ENCODE measurements around the gene COL5A1. TPM values are rescaled to one million over a fixed set of nuclear protein-coding genes. Genes with fewer than 3 reads are reported as not detected.

Gene COL5A1
- total RNA-seq, 4 donors from 2014 or later: 14.0 to 23.9 (median 19.2) TPM

DNA sequence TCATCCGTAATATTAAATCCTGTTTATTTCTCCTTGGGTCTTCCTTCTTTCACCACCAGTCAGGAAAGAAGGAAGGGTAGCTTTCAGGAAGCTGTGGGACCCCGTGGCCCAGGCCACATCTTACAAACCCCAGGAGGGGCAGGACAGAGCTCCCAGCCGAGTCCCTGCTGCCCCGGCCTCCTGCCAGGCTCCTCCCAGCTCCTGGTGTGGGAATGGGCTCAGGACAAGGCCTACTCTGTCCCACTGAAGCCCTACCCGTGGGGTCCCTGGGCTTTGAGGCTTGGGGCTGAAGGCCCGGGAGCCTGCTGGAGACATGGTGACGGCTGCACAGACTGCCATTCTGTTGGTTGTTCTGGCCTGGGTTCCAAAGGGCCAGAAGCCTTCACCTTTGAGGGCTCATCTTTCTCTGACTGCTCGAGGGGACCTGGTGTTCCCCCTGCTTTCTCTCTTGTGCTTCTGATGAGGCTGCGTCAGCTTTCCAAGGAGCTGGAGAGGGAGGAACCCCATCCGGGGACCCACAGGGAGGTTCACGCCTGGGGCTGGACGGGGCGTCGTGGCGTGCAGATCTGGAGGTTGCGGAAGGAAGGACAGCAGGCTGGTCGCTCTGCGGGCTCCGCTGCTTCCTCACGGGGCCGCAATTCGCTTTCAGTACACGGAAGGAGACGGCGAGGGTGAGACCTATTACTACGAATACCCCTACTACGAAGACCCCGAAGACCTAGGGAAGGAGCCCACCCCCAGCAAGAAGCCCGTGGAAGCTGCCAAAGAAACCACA is 86.6 kb downstream of the COL5A1 start:
- TF ChIP-seq, protein P1, sequence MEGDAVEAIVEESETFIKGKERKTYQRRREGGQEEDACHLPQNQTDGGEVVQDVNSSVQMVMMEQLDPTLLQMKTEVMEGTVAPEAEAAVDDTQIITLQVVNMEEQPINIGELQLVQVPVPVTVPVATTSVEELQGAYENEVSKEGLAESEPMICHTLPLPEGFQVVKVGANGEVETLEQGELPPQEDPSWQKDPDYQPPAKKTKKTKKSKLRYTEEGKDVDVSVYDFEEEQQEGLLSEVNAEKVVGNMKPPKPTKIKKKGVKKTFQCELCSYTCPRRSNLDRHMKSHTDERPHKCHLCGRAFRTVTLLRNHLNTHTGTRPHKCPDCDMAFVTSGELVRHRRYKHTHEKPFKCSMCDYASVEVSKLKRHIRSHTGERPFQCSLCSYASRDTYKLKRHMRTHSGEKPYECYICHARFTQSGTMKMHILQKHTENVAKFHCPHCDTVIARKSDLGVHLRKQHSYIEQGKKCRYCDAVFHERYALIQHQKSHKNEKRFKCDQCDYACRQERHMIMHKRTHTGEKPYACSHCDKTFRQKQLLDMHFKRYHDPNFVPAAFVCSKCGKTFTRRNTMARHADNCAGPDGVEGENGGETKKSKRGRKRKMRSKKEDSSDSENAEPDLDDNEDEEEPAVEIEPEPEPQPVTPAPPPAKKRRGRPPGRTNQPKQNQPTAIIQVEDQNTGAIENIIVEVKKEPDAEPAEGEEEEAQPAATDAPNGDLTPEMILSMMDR (IDR thresholded peaks at IDR 0.05; ENCODE audit: low read depth): no peak

DNA sequence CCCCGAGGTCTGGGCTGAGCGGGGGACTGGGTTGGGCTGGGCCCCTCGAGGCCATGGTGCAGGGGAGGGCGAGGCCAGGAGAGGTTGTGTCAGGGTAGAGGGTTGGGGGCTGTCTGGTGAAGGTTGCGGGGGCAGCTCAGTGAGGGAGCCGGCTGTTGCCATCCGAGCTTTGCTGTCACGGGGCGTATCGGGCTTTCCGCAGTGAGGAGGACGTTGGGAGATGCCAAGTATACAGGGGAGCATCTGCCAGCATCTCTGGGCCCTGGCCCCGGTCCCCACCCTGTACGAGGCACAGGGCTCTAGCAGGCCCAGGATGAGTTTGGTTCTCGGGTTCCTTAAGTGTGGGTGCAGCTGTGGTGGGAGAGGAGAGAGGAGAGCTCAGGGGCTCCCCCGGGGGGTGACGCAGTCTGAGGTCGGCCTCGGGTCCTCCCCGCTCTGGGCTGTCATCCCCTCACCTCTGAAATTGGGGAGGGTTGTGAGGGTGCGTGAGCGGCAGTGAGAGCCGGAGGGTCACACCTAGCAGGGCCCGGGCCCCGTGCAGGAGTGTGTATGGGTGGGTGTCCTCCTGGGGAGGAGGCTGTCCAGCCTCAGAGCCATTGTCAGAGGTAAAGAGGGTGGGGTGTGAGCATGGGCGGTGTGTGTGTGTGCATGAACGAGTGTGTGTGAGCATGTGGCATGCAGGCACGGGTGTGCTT is 87.3 kb downstream of the COL5A1 start:
- TF ChIP-seq, protein P1 (IDR thresholded peaks at IDR 0.05; ENCODE audit: low read depth): no peak

DNA sequence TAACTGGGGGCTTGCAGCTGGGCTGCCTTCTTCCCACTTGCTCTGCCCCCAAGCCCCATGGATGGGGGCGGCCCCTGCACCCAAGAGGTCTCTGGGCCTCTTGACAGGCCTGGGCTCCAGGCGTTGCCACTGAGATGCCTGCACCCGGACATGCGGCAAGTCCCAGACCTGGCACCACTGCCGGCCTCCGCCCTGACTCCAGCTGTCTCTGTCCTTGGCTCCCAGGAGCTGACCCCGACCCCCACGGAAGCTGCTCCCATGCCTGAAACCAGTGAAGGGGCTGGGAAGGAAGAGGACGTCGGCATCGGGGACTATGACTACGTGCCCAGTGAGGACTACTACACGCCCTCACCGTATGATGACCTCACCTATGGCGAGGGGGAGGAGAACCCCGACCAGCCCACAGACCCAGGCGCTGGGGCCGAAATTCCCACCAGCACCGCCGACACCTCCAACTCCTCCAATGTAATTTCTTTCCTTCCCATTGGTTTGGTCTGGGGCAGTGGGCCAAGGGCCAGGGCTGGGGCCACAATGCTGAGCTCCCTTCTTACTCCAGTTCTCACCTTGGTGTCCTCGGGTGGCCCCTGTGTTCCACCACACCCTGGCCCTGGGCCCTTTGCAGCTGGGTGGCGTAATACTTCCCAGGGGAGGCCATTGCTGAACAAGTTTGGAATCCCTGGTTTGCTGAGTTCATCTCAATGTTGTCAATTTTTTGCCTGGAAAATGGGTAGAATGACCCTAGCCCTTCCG is 88.6 kb downstream of the COL5A1 start:
- TF ChIP-seq, protein P1 (IDR thresholded peaks at IDR 0.05; ENCODE audit: low read depth): no peak

DNA sequence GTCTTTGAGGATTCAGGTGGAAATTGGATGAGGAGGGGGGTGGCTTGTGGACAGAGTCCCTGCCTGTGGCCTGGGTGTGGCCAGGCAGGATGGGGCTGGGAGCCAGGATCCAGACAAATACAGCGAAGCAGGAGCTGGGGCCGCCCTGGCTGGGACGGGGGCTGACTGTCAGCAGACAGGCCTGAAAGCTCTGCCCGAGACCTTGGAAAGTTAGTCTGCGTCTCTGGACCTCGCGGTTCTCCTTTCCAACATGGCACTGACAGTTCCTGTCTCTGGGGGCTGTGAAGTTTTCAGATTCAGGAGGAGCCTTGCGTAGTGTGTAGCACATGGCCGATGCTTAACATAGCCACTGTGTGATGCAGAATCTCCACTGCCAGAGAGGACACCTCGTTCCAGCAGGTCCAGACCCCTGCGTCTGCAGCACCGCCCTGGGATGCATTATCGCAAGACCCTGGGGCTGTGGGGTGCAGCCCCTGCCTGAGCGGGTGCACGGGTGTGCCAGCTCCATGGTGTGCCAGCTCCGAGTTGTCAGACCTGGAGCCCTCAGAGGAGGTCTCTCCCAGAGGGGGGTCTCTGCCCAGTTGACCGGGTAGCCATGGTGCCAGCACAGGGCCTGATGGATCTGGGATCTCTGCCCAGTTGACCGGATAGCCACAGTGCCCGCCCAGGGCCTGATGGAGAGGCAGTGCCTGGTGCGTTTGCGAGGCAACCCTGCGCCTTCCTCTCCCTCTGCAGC is 89.3 kb downstream of the COL5A1 start:
- TF ChIP-seq, protein P1 (IDR thresholded peaks at IDR 0.05; ENCODE audit: low read depth): no peak

DNA sequence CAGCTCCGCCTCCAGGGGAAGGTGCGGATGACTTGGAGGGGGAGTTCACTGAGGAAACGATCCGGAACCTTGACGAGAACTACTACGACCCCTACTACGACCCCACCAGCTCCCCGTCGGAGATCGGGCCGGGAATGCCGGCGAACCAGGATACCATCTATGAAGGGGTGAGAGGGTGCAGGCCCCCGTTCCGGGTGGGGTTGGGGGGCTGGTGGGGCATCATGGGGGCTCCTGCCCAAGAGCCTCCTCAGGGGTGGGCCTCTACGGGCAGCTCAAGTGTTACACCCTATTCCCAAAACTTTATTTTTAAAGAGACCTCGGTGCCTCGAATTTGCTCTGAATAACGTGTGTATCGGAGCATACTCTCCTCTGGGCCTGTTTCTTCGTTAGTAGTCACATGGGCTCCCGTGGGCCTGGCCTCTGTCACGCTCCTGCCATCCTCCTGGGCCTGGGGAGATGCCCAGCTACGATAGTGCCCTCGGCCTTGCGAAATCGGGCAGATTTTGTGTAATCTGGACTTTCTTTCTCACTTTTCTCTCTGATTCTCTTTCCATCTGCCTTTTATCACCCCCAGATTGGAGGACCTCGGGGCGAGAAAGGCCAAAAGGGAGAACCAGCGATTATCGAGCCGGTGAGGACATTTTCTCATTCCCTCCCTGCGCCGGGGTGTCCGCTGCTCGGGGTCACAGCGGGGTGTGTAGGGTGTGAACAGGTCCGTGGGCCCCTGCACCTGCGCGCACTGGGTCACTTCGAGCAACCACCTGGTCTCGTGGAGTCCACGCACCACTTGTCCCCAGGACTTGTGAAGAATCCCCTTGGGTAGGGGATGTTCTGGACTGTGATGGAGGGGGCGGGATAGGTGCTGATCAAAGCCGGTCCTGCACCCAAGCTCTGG is 90.1 kb downstream of the COL5A1 start:
- TF ChIP-seq, protein P1 (IDR thresholded peaks at IDR 0.05; ENCODE audit: low read depth): no peak

DNA sequence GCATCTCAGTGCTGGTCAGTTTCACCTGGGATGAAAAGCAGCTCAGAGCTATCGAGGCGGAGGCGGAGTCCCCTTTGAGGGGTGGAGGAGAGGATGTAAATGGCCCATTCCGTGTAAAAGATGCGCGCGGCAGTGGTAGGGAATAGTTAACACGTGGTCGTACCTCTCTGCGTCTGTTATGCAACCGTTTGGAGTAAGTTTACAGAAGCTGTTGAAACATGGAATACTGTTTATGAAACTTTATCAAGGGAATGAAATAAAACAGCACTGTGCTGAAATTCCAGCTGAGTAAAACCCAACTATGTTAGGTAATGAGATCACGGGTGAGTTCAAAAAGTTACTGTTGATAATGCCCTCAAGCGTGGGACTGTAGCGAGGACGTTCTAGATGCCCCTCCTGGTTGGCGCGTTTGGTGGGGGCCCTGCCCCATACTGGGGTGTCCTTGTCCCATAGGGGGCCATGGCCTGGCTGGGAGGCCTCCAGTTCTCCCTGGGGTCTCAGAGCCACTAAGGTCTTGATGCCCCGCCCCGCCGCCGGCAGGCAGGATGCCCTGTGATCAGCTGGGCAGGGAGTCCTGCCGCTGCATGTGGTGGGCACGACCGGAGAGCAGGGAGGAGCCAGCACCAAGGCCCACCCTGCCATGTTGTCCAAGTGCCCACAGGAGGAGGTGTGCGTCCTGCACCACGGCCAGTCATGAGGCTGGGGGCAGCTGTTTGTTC is 90.9 kb downstream of the COL5A1 start:
- TF ChIP-seq, protein P1 (IDR thresholded peaks at IDR 0.05; ENCODE audit: low read depth): no peak

Data from subcutaneous adipose tissue (tissue), 4 donors.